ENCODE measurements around the gene DENND6B. TPM values are rescaled to one million over a fixed set of nuclear protein-coding genes. Genes with fewer than 3 reads are reported as not detected.

DENND6B gene
- total RNA-seq, 1 experiment from 2014 or later = 0.31 TPM

GRCh38 chr22:50259302-50259701 is 67.5 kb downstream of the DENND6B start:
- DNase-seq (ENCODE audit: low read depth) = no peak

Other genes with a start within 250 kb of the DENND6B start
- 0.10 TPM in 1 of 2 replicates, not detected in the other for gene MLC1, start 241.6 kb downstream of the DENND6B start, total RNA-seq (2014; rRNA removed; shearing (Covaris generic))
- not detected in 2 replicates for gene MOV10L1, start 237.0 kb downstream of the DENND6B start, total RNA-seq (2014; rRNA removed; shearing (Covaris generic))
- gene PANX2, start 156.3 kb downstream of the DENND6B start, total RNA-seq (2014; rRNA removed; shearing (Covaris generic)) = 1.4 and 1.6 TPM in 2 replicates
- 45.0 and 50.9 TPM in 2 replicates for gene TRABD, start 141.1 kb downstream of the DENND6B start, total RNA-seq (2014; rRNA removed; shearing (Covaris generic))
- 44.5 and 49.1 TPM in 2 replicates for gene SELENOO, start 126.0 kb downstream of the DENND6B start, total RNA-seq (2014; rRNA removed; shearing (Covaris generic))
- 13.1 and 14.2 TPM in 2 replicates for gene TUBGCP6, start 82.0 kb downstream of the DENND6B start, total RNA-seq (2014; rRNA removed; shearing (Covaris generic))
- gene HDAC10, start 75.7 kb downstream of the DENND6B start, total RNA-seq (2014; rRNA removed; shearing (Covaris generic)) = 13.6 and 14.5 TPM in 2 replicates
- gene MAPK12, start 65.3 kb downstream of the DENND6B start, total RNA-seq (2014; rRNA removed; shearing (Covaris generic)) = 50.1 and 50.6 TPM in 2 replicates
- 12.6 and 18.0 TPM in 2 replicates for gene MAPK11, start 56.6 kb downstream of the DENND6B start, total RNA-seq (2014; rRNA removed; shearing (Covaris generic))
- gene PLXNB2, start 19.4 kb downstream of the DENND6B start, total RNA-seq (2014; rRNA removed; shearing (Covaris generic)) = 73.4 and 84.1 TPM in 2 replicates
- gene PPP6R2, start 16.3 kb upstream of the DENND6B start, total RNA-seq (2014; rRNA removed; shearing (Covaris generic)) = 40.0 and 44.6 TPM in 2 replicates
- 65.2 and 76.2 TPM in 2 replicates for gene SBF1, start 148.0 kb upstream of the DENND6B start, total RNA-seq (2014; rRNA removed; shearing (Covaris generic))
- 0.67 and 0.79 TPM in 2 replicates for gene ADM2, start 154.5 kb upstream of the DENND6B start, total RNA-seq (2014; rRNA removed; shearing (Covaris generic))
- gene MIOX, start 159.8 kb upstream of the DENND6B start, total RNA-seq (2014; rRNA removed; shearing (Covaris generic)) = 0.13 TPM in 1 of 2 replicates, not detected in the other
- gene LMF2, start 180.7 kb upstream of the DENND6B start, total RNA-seq (2014; rRNA removed; shearing (Covaris generic)) = 36.7 and 54.3 TPM in 2 replicates
- gene NCAPH2, start 181.2 kb upstream of the DENND6B start, total RNA-seq (2014; rRNA removed; shearing (Covaris generic)) = 65.3 and 73.2 TPM in 2 replicates
- gene SCO2, start 198.6 kb upstream of the DENND6B start, total RNA-seq (2014; rRNA removed; shearing (Covaris generic)) = 6.4 and 7.7 TPM in 2 replicates
- 2.0 and 2.1 TPM in 2 replicates for gene TYMP, start 203.0 kb upstream of the DENND6B start, total RNA-seq (2014; rRNA removed; shearing (Covaris generic))
- gene KLHDC7B, start 218.9 kb upstream of the DENND6B start, total RNA-seq (2014; rRNA removed; shearing (Covaris generic)) = not detected in 2 replicates
- gene SYCE3, start 235.9 kb upstream of the DENND6B start, total RNA-seq (2014; rRNA removed; shearing (Covaris generic)) = not detected in 2 replicates

All from HT1080 (cell line).